HG02763 (cell line): ENCODE measurements around the gene GRB2.
A peak's percentile ranks its signal among the peaks of the same experiment; 100 is the strongest.
"Not testable (repeated sequence)": the region's sequence is repeated elsewhere in the genome, so short reads cannot be mapped to it uniquely, and the experiment has no call there.

Experiments
- ATAC-seq: cut with Tn5 transposase; IDR thresholded peaks from one replicate; pipeline ENCODE4 v1.9.1; 2021; ENCODE audit warnings: mild to moderate bottlenecking, moderate library complexity; ENCODE audit not compliant: unreplicated experiment

Gene GRB2

DNA sequence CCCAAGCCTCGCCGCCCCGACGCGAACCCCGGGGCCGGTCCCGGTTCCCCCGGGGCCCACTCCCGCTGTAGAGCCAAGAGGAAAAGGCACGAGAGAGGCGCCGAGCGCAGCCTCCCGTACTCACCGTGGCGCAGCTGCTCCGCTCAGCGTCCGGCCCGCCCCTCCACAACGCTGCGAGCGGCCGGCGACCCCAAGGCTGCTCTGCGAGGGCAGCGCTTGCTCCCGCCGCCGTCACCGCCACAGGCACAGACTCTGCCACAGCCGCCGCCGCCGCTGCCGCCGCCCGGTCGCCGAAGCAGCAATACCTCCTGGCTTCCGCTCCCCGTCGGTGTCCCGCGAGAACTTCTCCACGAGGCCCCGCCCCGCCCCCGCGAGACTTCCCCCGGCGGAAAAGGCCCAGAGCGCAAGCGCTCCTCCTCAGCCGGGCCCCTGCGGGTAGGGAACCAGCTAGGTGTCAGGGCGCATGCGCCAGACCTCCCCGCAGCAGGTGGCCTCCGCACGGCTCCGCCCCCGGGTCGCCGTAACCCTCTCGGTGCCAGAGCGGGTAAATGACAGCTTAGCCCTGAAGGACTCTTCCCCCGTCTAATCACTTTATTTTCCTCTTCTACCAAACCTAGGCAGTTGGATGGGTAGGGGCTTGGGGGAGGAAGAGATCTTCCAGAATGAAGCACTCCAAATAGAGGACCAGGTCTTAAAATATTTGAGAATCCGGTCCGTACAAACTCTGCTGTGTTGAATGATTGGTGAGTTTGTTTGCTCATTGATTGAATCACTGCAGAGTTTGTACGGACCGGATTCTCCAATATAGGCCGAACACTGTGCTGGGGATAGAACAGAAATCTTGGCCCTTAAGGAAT is at the start of gene GRB2:
GRB2 (minus strand) TSS at position 314 of the 857 bp plus-strand sequence. CDS start 12,050 bp downstream, outside the sequence.
- peak; percentile 79 for ATAC-seq

- ATAC-seq, result not testable (repeated sequence)
Measured at GRCh38 chr17:75454672-75455071, 49.2 kb upstream of the GRB2 start.

DNA sequence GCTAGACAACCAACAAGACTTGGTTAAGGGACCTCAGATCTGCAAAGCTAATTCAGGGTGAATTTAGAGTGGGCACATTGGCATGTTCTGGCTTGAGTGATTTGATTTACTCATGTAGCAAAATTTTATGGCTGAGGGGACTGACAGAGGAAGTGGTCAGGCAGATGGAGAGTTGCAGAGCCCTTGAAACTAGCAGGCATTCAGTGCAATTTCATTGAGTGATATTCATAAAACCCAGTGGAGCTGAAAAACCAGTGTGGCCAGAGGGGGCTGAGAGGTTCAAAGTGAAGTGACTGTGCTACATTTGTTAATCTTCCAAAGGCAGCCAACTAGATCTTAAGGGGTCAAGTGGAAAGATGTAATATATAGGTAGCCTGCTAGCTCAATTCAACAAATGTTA is 48.7 kb upstream of the GRB2 start:
- ATAC-seq, result no peak

DNA sequence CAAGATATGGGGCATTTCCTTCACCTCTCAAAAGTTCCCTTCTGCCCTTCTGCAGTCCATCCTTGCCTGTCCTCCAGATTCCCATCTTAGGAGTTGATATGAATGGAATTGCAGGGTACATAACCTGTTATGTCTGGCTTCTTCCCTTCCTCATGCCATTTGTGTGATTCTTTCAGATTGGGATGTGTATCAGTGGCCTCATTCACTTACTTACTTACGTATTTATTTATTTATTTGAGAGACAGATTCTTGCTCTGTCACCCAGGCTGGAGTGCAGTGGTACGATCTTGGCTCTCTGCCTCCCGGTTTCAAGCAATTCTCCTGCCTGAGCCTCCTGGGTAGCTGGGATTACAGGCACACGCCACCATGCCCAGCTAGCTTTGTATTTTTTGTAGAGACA is 44.8 kb upstream of the GRB2 start:
- no peak for ATAC-seq

DNA sequence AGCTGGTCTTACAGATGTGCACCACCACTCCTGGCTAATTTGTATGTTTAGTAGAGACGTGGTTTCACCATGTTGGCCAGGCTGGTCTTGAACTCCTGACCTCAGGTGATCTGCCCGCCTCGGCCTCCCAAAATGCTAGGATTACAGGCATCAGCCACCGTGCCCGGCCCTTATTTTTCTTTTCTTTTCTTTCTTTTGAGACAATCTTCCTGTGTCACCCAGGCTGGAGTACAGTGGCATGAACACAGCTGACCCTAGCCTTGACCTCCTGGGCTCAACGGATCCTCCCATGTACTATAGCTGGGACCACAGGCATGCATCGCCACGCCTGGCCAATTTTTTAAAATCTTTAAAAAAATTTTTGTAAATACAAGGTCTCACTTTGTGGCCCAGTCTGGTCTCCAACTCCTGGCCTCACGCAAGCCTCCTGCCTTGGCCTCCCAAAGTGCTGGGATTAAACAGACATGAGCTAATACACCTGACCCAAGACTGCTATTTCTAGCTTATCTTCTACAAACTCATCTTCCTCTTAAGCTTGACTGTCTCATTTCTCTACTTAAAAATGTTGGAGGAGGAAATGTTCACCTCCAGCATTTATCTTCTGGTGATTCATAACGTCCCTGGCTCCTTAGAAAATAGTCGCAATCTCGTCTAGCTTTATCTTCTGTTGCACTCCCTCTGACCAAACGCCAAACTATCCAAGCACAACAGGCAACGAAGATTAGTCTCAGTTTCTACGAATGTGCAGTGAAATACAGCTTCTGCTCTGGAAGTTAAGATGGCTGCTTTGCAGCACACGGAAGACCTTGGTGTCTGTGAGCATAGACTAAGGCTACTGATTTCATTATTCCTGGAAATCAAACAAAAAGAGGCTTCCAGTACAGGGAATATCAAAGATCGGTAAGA is 42.7 kb upstream of the GRB2 start:
- ATAC-seq, result no peak

DNA sequence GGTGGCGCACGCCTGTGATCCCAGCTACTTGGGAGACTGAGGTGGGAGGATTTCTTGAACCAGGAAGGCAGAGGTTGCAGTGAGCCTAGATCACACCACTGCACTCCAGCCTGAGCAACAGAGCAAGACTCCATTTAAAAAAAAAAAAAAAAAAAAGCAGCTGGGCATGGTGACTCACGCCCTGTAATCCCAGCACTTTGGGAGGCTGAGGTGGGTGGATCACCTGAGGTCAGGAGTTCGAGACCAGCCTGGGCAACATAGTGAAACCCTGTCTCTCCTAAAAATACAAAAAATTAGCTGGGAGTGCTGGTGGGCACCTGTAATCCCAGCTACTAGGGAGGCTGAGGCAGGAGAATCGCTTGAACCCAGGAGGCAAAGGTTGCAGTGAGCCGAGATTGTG is 40.4 kb upstream of the GRB2 start:
- ATAC-seq, result not testable (repeated sequence)

DNA sequence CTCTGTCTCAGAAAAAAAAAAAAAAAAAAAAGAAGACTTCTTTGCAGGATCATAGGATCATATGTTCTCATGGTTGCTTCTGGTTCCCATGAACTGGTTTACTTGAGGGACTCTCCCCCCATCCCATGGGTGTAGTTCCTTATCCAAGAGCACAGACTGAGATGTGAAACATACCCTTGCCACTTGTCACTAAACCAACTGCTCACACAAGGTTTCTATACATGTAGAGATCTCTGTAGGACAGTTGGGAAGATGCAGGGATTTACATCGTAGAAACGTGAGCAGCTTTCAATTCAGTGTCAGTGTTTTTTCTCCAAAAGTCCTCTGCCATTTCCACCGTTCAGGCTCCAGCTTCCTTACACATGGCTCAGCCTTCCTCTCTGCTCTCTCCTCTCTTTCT is 39.8 kb upstream of the GRB2 start:
- no peak for ATAC-seq

DNA sequence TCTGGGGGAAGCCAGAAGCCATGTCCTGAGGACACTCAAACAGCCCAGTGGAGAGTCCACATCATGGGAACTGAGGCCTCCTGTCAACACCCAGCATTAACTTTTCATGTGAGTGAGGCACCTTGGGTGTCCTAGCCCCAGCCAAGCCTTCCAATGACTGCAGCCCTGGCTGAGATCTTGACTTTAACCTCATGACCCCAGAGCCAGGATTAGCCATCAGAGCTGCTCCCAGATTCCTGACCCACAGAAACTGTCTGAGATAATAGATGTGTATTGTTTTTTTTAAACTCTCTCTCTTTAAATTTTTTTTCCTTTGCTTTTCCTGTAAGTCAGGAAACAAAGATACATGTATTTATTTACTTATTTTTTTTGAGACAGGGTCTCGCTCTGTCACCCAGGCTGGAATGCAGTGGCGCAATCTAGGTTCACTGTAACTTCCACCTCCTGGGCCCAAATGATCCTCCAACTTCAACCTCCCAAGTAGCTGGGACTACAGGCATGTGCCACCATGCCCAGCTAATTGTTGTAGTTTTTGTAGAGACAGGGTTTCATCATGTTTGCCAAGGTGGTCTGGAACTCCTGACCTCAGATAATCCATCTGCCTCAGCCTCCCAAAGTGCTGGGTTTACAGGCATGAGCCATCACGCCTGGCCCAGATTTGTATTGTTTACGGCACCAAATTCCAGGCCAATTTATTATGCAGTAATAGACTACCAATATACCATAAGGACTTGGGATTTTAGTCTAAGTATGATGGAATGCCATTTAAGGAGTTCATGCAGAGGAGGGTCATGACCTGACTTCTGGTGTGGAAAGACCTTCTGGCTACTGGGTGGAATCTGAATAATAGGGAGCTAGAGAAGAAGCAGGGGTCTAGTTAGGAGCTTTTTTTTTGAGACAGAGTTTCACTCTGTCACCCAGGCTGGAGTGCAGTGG is 37.0 kb upstream of the GRB2 start:
- no peak for ATAC-seq

DNA sequence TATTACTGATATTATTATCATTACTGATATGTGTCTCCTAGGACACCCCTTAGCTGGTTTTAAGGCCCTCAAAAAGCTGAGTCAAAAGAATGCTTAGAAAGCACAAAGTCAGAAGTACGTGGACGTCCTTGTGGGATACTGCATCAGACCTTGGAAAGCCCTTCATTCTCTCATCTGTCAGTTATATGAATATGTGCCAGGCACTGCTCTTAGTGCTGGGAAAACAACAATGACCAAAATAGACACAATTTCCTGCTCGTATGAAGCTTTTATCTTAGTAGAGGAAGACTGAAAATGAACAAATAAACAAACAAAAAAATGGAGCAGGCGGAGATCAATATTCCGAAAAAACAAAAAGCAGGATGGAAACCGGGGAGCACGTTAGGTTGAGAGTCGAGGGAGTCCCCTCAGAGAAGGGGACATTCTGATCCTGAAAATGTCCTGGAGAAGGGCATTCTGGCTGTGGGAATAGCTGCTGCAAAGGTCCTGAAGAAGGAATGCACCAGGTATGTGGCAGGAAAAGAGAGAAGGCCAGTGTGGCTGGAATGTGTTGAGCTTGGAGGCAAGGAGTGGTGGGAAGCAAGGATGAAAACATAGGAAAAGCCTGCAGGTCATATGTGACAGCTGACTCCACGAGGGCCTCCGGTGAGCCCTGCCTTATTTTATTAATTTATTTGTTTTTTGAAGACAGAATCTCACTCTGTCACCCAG is 35.4 kb upstream of the GRB2 start:
- no peak for ATAC-seq

GRCh38 chr17:75439287-75439686 is 33.8 kb upstream of the GRB2 start:
- ATAC-seq, result no peak

GRCh38 chr17:75437404-75437803 is 31.9 kb upstream of the GRB2 start:
- not testable (repeated sequence) for ATAC-seq

- ATAC-seq, result not testable (repeated sequence)
Measured at GRCh38 chr17:75434433-75434832, 29.0 kb upstream of the GRB2 start.

DNA sequence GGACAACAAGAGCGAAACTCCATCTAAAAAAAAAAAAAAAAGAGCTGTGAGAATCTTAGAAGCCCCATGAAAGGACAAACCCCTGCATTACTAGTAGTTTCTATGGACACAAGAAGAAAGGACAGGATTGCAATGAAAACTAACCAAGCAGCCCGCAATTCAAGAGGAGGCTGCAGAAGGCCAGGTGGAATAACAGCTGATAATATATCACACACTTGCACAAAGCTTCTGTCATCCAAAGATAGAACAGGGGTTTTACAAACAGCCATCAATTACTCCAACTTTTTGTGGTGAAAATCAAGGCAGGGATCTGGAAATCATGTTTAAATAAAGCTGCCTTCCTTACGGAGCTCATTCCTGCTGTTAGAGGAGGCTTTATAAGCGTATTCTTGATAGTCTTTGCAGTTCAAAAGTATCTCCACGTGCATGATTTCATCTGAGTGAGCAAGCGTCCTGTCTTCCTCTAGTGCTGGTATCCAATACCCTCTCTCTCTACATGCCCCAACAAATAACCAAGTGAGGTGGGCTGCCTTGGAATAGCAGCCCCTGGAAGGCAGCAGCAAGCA is 27.8 kb upstream of the GRB2 start:
- ATAC-seq, result no peak

- ATAC-seq, result no peak
Measured at GRCh38 chr17:75430159-75430974, 24.9 kb upstream of the GRB2 start.

DNA sequence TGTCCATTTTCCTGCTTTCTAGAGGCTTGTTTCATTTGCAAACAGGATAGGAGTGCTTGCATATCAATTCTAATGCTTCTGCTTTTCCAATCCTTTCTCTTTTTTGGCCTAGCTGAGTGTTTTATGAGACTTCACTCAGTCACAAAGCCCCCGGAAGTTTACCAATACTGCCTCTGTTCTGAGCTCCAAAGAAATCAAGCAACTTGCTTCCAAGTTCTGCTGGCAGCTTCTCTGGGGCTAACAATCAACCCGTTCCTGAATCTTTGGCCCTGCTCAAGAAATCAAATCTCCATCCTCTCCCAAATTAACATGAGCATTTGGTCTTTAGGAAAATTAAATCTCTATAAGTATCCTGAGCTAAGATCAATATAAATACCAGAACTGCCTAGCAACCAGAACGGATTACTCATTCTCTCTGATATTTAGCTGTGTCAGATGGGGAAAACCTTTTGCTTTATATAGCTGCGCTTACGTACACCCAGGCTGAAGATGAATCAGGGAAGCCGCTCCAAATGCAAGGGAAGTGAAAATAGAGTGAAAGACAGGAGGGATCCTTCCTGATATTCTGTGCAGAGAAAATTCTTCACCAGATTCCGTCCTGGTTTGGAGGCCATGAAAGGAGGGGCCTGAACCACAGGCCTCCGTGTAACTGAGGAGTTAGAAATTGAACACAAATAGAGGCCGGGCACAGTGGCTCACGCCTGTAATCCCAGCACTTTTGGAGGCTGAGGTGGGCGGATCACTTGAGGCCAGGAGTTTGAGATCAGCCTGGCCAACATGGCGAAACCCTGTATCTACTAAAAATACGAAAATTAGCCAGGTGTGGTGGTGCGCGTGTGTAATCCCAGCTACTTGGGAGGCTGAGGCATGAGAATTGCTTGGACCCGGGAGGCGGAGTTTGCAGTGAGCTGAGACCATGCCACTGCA is 23.3 kb upstream of the GRB2 start:
- no peak for ATAC-seq

GRCh38 chr17:75418531-75418930 is 13.1 kb upstream of the GRB2 start:
- no peak for ATAC-seq

DNA sequence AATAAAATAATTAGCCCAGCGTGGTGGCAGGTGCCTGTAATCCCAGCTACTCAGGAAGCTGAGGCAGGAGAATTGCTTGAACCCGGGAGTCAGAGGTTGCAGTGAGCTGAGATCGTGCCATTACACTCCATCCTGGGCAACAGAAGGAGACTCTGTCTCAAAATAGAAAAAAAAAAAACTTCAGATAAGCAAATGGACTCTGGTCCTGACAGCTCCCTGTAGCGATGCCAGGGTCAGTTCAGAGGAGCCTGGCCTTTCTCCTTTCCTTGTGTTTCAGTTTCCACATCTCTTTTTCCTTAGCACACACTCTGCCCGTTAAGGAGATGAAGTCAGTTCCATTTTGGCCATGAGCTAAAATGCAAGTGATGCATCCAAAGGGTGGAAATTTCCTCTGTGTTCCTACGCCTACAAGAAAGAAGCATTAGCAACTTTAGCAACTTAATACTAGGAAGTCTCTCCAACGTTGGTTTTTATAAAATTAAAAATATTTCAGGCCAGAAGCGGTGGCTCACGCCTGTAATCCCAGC is 11.6 kb upstream of the GRB2 start:
- ATAC-seq, result no peak

DNA sequence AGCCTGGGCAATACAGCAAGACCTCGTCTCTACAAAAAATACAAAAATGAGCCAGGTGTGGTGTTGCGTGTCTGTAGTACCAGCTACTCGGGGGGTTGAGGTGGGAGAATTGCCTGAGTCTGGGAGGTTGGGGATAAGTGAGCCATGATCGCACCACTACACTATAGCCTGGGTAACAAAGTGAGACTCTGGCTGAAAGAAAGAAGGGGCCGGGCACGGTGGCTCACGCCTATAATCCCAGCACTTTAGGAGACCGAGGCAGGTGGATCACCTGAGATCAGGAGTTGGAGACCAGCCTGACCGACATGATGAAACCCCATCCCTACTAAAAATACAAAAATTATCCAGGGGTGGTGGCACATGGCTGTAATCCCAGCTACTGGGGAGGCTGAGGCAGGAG is 10.5 kb upstream of the GRB2 start:
- no peak for ATAC-seq
